Left kidney (tissue), 2 donors: ENCODE measurements around the gene DGCR2. TPM values are rescaled to one million over a fixed set of nuclear protein-coding genes. Genes with fewer than 3 reads are reported as not detected.

ENCODE experiments used
- DNase-seq: peaks from one replicate; pipeline ENCODE4 v3.0.0-alpha.2; 2013
- polyA plus RNA-seq: library from polyadenylated mRNA; unstranded; fragments of 120-200 nt; gene quantifications from one replicate; pipeline ENCODE4 v1.2.1, GENCODE V29; 2013; ENCODE audit not compliant: insufficient read length

DGCR2 gene
- polyA plus RNA-seq, 1 donor: 71.5 TPM

- DNase-seq: no peak
These were observed 26.3 kb upstream of the DGCR2 start for GRCh38 chr22:19148417-19149046.

GRCh38 chr22:19147195-19147780 is 25.1 kb upstream of the DGCR2 start:
- no peak for DNase-seq

GRCh38 chr22:19146215-19146968 is 24.2 kb upstream of the DGCR2 start:
- DNase-seq: no peak

- no peak for DNase-seq
These were observed 21.8 kb upstream of the DGCR2 start for GRCh38 chr22:19143967-19144400.

- DNase-seq: no peak
These were observed 21.0 kb upstream of the DGCR2 start for GRCh38 chr22:19143212-19143611.

GRCh38 chr22:19142394-19142793 is 20.2 kb upstream of the DGCR2 start:
- DNase-seq: no peak

GRCh38 chr22:19139974-19140373 is 17.8 kb upstream of the DGCR2 start:
- DNase-seq: no peak

GRCh38 chr22:19139001-19139356 is 16.8 kb upstream of the DGCR2 start:
- DNase-seq: no peak

- no peak for DNase-seq
These were observed 16.2 kb upstream of the DGCR2 start for GRCh38 chr22:19138217-19139000.

- DNase-seq: no peak
These were observed 15.4 kb upstream of the DGCR2 start for GRCh38 chr22:19137384-19138216.

GRCh38 chr22:19136915-19137314 is 14.7 kb upstream of the DGCR2 start:
- no peak for DNase-seq

- DNase-seq: no peak
These were observed 12.7 kb upstream of the DGCR2 start for GRCh38 chr22:19134874-19135273.

GRCh38 chr22:19134176-19134831 is 12.1 kb upstream of the DGCR2 start:
- DNase-seq: no peak

- DNase-seq: no peak
These were observed 11.3 kb upstream of the DGCR2 start for GRCh38 chr22:19133561-19133960.

GRCh38 chr22:19132693-19133400 is 10.6 kb upstream of the DGCR2 start:
- no peak for DNase-seq

GRCh38 chr22:19132153-19132552 is 9.9 kb upstream of the DGCR2 start:
- DNase-seq: no peak

GRCh38 chr22:19131685-19132015 is 9.4 kb upstream of the DGCR2 start:
- DNase-seq: no peak

GRCh38 chr22:19130959-19131684 is 8.9 kb upstream of the DGCR2 start, which contains the start of gene TSSK2:
Gene TSSK2 (plus strand): TSS chr22:19131308. CDS start chr22:19131400, 92 bp downstream.
- no peak for DNase-seq

- no peak for DNase-seq
These were observed 7.7 kb upstream of the DGCR2 start for GRCh38 chr22:19129871-19130270.
